Vagina (tissue), 2 donors: ENCODE data around the gene RFTN2.
"Not testable (repeated sequence)": the region's sequence is repeated elsewhere in the genome, so short reads cannot be mapped to it uniquely, and the experiment has no call there.

Source experiments
- CTCF ChIP-seq, 3 experiments: fragments of 450-650 bp in 2 of 3; fragments of 200-600 bp in 1 of 3; sonication (generic) in 1 of 3; IDR thresholded peaks; one replicate each; pipeline ENCODE4 v1.5.1; 2017 to 2019; ENCODE audit warnings: antibody characterized with exemption in 3 of 3, mild to moderate bottlenecking in 2 of 3, moderate library complexity in 2 of 3
- POLR2A ChIP-seq, 2 donors: fragments of 450-650 bp; IDR thresholded peaks; one replicate each; pipeline ENCODE4 v1.6.1; 2017; ENCODE audit warnings: antibody characterized with exemption in 2 of 2, mild to moderate bottlenecking in 2 of 2, moderate library complexity in 2 of 2
- POLR2AphosphoS5 ChIP-seq, 2 donors: sonication (generic); formaldehyde crosslinking; IDR thresholded peaks; one replicate each; pipeline ENCODE4 v1.9.0; 2017; ENCODE audit warnings: antibody characterized with exemption in 2 of 2, mild to moderate bottlenecking in 2 of 2, low read depth in 1 of 2; ENCODE audit not compliant: insufficient read depth in 1 of 2

GRCh38 chr2:197709140-197709539 is 33.8 kb upstream of the RFTN2 start:
- not testable (repeated sequence) for TF ChIP-seq CTCF (IDR thresholded peaks at IDR 0.05); POLR2AphosphoS5 (IDR thresholded peaks at IDR 0.05; ENCODE audit: insufficient read depth in 1 of 2, low read depth in 1 of 2); POLR2A (IDR thresholded peaks at IDR 0.05)
